Measurements from ENCODE around the gene LRP2. TPM values are rescaled to one million over a fixed set of nuclear protein-coding genes. Genes with fewer than 3 reads are reported as not detected.

The LRP2 gene
- polyA plus RNA-seq, 1 donor (not counting 4 experiments of a cell fraction or from before 2014, with no cell fraction given) = not detected

DNA sequence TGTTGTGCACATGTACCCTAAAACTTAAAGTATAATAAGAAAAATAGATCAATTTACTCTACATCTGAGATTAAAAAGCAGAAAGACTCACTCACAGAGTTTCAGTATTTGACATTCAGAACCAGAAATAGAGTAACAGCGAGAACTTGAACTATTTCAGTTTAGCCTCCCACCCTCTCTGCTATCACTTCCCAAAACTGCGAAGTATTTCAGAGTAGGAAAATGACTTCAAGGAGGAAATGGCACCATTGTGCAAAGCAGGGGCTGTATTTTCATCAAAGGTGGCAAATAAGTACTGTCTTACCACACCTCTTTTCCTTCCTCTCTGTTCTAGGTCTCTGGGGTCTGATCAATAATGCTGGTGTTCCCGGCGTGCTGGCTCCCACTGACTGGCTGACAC, 279.3 kb downstream of the LRP2 start:
- Histone ChIP-seq H3K9me3 (ENCODE audit: control insufficient read depth, low read depth, low read length) (no peaks in the 10 kb centered on the region), H3K4me3 (ENCODE audit: control insufficient read depth in 2 of 3, extremely low read depth in 1 of 3, insufficient read depth in 2 of 3, low read depth in 1 of 3, low read length in 3 of 3) (no peak overlapping the region), H3K27me3 (ENCODE audit: control insufficient read depth, extremely low read depth, insufficient read depth, low read length) (no peaks in the 10 kb centered on the region), H3K27ac (ENCODE audit: control insufficient read depth, insufficient read depth, low read length) (no peak overlapping the region), H4K20me1 (ENCODE audit: control insufficient read depth, extremely low read depth, insufficient read depth, low read length) (no peaks in the 10 kb centered on the region), H2AFZ (ENCODE audit: control insufficient read depth, low read length) (no peak overlapping the region), H3K9ac (ENCODE audit: control insufficient read depth, extremely low read depth, insufficient read depth, low read length) (no peak overlapping the region), H3K4me1 (ENCODE audit: control insufficient read depth, extremely low read depth, insufficient read depth, low read length) (peaks cover 12% of the 10 kb centered on the region), H3K9me1 (ENCODE audit: control insufficient read depth, extremely low read depth, insufficient read depth, low read length) (no peaks in the 10 kb centered on the region), H3K79me2 (ENCODE audit: control insufficient read depth, insufficient read depth, low read length) (no peaks in the 10 kb centered on the region), H3K4me2 (ENCODE audit: control insufficient read depth, extremely low read depth, insufficient read depth, low read depth, low read length) (no peak overlapping the region), H3K36me3 (ENCODE audit: control insufficient read depth in 2 of 2, extremely low read depth in 1 of 2, insufficient read depth in 2 of 2, low read length in 2 of 2) (no peaks in the 10 kb centered on the region)
- FAIRE-seq = no peak
- no peak for DNase-seq (ENCODE audit: low read depth, low spot score)
- TF ChIP-seq EZH2 (IDR thresholded peaks at IDR 0.05; ENCODE audit: low read length) = no peak
- TF ChIP-seq, protein P1, sequence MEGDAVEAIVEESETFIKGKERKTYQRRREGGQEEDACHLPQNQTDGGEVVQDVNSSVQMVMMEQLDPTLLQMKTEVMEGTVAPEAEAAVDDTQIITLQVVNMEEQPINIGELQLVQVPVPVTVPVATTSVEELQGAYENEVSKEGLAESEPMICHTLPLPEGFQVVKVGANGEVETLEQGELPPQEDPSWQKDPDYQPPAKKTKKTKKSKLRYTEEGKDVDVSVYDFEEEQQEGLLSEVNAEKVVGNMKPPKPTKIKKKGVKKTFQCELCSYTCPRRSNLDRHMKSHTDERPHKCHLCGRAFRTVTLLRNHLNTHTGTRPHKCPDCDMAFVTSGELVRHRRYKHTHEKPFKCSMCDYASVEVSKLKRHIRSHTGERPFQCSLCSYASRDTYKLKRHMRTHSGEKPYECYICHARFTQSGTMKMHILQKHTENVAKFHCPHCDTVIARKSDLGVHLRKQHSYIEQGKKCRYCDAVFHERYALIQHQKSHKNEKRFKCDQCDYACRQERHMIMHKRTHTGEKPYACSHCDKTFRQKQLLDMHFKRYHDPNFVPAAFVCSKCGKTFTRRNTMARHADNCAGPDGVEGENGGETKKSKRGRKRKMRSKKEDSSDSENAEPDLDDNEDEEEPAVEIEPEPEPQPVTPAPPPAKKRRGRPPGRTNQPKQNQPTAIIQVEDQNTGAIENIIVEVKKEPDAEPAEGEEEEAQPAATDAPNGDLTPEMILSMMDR (optimal IDR thresholded peaks at IDR 0.05 in 1 of 3, IDR thresholded peaks at IDR 0.05 in 1 of 3, conservative IDR thresholded peaks at IDR 0.05 in 1 of 3; ENCODE audit: extremely low read depth in 1 of 3, insufficient read depth in 2 of 3, low read length in 3 of 3) = no peak
- dilution Hi-C loops (cut with MboI; ENCODE audit: extremely low pct_ligation_motif_present, low sequenced_read_pairs) = no loop called here

DNA sequence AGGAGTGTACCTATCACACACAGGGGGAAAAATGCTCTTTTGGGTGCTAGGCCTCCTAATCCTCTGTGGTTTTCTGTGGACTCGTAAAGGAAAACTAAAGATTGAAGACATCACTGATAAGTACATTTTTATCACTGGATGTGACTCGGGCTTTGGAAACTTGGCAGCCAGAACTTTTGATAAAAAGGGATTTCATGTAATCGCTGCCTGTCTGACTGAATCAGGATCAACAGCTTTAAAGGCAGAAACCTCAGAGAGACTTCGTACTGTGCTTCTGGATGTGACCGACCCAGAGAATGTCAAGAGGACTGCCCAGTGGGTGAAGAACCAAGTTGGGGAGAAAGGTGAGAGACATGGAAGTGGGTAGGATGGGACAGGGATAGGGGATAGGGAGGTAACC, 280.8 kb downstream of the LRP2 start:
- no peak for FAIRE-seq
- Histone ChIP-seq H3K36me3 (ENCODE audit: control insufficient read depth in 2 of 2, extremely low read depth in 1 of 2, insufficient read depth in 2 of 2, low read length in 2 of 2) (no peaks in the 10 kb centered on the region), H3K4me3 (ENCODE audit: control insufficient read depth in 2 of 3, extremely low read depth in 1 of 3, insufficient read depth in 2 of 3, low read depth in 1 of 3, low read length in 3 of 3) (no peak overlapping the region), H3K79me2 (ENCODE audit: control insufficient read depth, insufficient read depth, low read length) (no peaks in the 10 kb centered on the region), H3K4me1 (ENCODE audit: control insufficient read depth, extremely low read depth, insufficient read depth, low read length) (peaks cover 6% of the 10 kb centered on the region), H3K27me3 (ENCODE audit: control insufficient read depth, extremely low read depth, insufficient read depth, low read length) (no peaks in the 10 kb centered on the region), H3K27ac (ENCODE audit: control insufficient read depth, insufficient read depth, low read length) (no peak overlapping the region), H3K4me2 (ENCODE audit: control insufficient read depth, extremely low read depth, insufficient read depth, low read depth, low read length) (no peak overlapping the region), H3K9ac (ENCODE audit: control insufficient read depth, extremely low read depth, insufficient read depth, low read length) (no peak overlapping the region), H3K9me1 (ENCODE audit: control insufficient read depth, extremely low read depth, insufficient read depth, low read length) (no peaks in the 10 kb centered on the region), H2AFZ (ENCODE audit: control insufficient read depth, low read length) (no peak overlapping the region), H3K9me3 (ENCODE audit: control insufficient read depth, low read depth, low read length) (no peaks in the 10 kb centered on the region), H4K20me1 (ENCODE audit: control insufficient read depth, extremely low read depth, insufficient read depth, low read length) (no peaks in the 10 kb centered on the region)
- dilution Hi-C loops (cut with MboI; ENCODE audit: extremely low pct_ligation_motif_present, low sequenced_read_pairs) = no loop called here
- TF ChIP-seq, protein P1 (optimal IDR thresholded peaks at IDR 0.05 in 1 of 3, IDR thresholded peaks at IDR 0.05 in 1 of 3, conservative IDR thresholded peaks at IDR 0.05 in 1 of 3; ENCODE audit: extremely low read depth in 1 of 3, insufficient read depth in 2 of 3, low read length in 3 of 3) = no peak
- no peak for TF ChIP-seq EZH2 (IDR thresholded peaks at IDR 0.05; ENCODE audit: low read length)
- DNase-seq (ENCODE audit: low read depth, low spot score) = no peak

All from keratinocyte (primary cell).